ENCODE data around the gene DISC1. TPM values are rescaled to one million over a fixed set of nuclear protein-coding genes. Genes with fewer than 3 reads are reported as not detected.

DISC1 gene
- total RNA-seq, 2 donors from 2014 or later = 8.0 to 9.4 TPM

- H3K36me3 ChIP-seq (ENCODE audit: control insufficient read depth, insufficient read depth, low read length) = no peaks in the 10 kb centered on the region
- H3K4me1 ChIP-seq (ENCODE audit: control insufficient read depth, insufficient read depth, low read length) = no peaks in the 10 kb centered on the region
- H3K27me3 ChIP-seq (ENCODE audit: control insufficient read depth, insufficient read depth, low read length, poor library complexity, severe bottlenecking) = no peaks in the 10 kb centered on the region
- no peaks in the 10 kb centered on the region for H3K27me3 Mint-ChIP-seq (ENCODE audit: insufficient read depth)
- 78 to 87% methylated on average over 2 of the region's 2 CpGs for WGBS, 2 experiments (ENCODE audit: insufficient coverage in 1 of 2, insufficient read length in 1 of 2)
- no peak overlapping the region for H3K27ac ChIP-seq (ENCODE audit: low read depth, low read length)
- TF ChIP-seq CTCF (conservative IDR thresholded peaks at IDR 0.05) = no peak
- no peaks in the 10 kb centered on the region for H3K9me3 Mint-ChIP-seq
- H3K9me3 ChIP-seq (ENCODE audit: control insufficient read depth, low read length) = peaks cover 7% of the 10 kb centered on the region
- no peak overlapping the region for H3K4me3 ChIP-seq (ENCODE audit: low read length)
- no peak for DNase-seq
- H3K9ac ChIP-seq (ENCODE audit: extremely low read depth, low read length, poor library complexity, severe bottlenecking) = no peak overlapping the region
- no peak overlapping the region for H3K4me3 Mint-ChIP-seq
- H3K4me1 Mint-ChIP-seq = peaks cover 13% of the 10 kb centered on the region
- no peak overlapping the region for H3K27ac Mint-ChIP-seq
- peaks cover 10% of the 10 kb centered on the region for H3K36me3 Mint-ChIP-seq (ENCODE audit: low read depth)
These were observed 73.2 kb downstream of the DISC1 start for GRCh38 chr1:231699784-231700183.

GRCh38 chr1:231701306-231701705, 74.7 kb downstream of the DISC1 start:
- Histone ChIP-seq H3K36me3 (ENCODE audit: control insufficient read depth, insufficient read depth, low read length) (no peaks in the 10 kb centered on the region), H3K4me3 (ENCODE audit: low read length) (no peak overlapping the region), H3K27me3 (ENCODE audit: control insufficient read depth, insufficient read depth, low read length, poor library complexity, severe bottlenecking) (no peaks in the 10 kb centered on the region), H3K27ac (ENCODE audit: low read depth, low read length) (no peak overlapping the region), H3K9ac (ENCODE audit: extremely low read depth, low read length, poor library complexity, severe bottlenecking) (no peak overlapping the region), H3K4me1 (ENCODE audit: control insufficient read depth, insufficient read depth, low read length) (no peaks in the 10 kb centered on the region), H3K9me3 (ENCODE audit: control insufficient read depth, low read length) (peaks cover 7% of the 10 kb centered on the region)
- Mint-ChIP-seq H3K36me3 (ENCODE audit: low read depth) (peaks cover 8% of the 10 kb centered on the region), H3K27ac (no peak overlapping the region), H3K4me3 (no peak overlapping the region), H3K9me3 (no peaks in the 10 kb centered on the region), H3K27me3 (ENCODE audit: insufficient read depth) (no peaks in the 10 kb centered on the region), H3K4me1 (peaks cover 10% of the 10 kb centered on the region)
- no peak for DNase-seq
- no peak for TF ChIP-seq CTCF (conservative IDR thresholded peaks at IDR 0.05)

GRCh38 chr1:231702331-231702730, 75.7 kb downstream of the DISC1 start:
- Mint-ChIP-seq H3K36me3 (ENCODE audit: low read depth) (peaks cover 8% of the 10 kb centered on the region), H3K9me3 (no peaks in the 10 kb centered on the region), H3K4me3 (no peak overlapping the region), H3K27me3 (ENCODE audit: insufficient read depth) (no peaks in the 10 kb centered on the region), H3K4me1 (peaks cover 10% of the 10 kb centered on the region), H3K27ac (no peak overlapping the region)
- H3K4me1 ChIP-seq (ENCODE audit: control insufficient read depth, insufficient read depth, low read length) = no peaks in the 10 kb centered on the region
- no peak for TF ChIP-seq CTCF (conservative IDR thresholded peaks at IDR 0.05)
- H3K4me3 ChIP-seq (ENCODE audit: low read length) = no peak overlapping the region
- no peak overlapping the region for H3K27ac ChIP-seq (ENCODE audit: low read depth, low read length)
- no peak overlapping the region for H3K9ac ChIP-seq (ENCODE audit: extremely low read depth, low read length, poor library complexity, severe bottlenecking)
- H3K36me3 ChIP-seq (ENCODE audit: control insufficient read depth, insufficient read depth, low read length) = no peaks in the 10 kb centered on the region
- DNase-seq = no peak
- H3K9me3 ChIP-seq (ENCODE audit: control insufficient read depth, low read length) = peaks cover 7% of the 10 kb centered on the region
- WGBS, 2 experiments (ENCODE audit: insufficient coverage in 1 of 2, insufficient read length in 1 of 2) = 89 to 100% methylated on average over 1 of the region's 1 CpG
- no peaks in the 10 kb centered on the region for H3K27me3 ChIP-seq (ENCODE audit: control insufficient read depth, insufficient read depth, low read length, poor library complexity, severe bottlenecking)
